IPS-NIHi7 (cell line): ENCODE data around the gene FZR1.
"Not testable (repeated sequence)": the region's sequence is repeated elsewhere in the genome, so short reads cannot be mapped to it uniquely, and the experiment has no call there.

ENCODE experiments used
- DNase-seq: peaks from one replicate; pipeline ENCODE4 v3.0.0; 2012; ENCODE audit warnings: mixed read lengths; ENCODE audit errors: extremely low spot score

Gene FZR1

GRCh38 chr19:3514930-3515329, 8.8 kb downstream of the FZR1 start:
- no peak for DNase-seq

- DNase-seq, result no peak
Observed at GRCh38 chr19:3515891-3516422, 9.8 kb downstream of the FZR1 start.

- DNase-seq, result no peak
Observed at GRCh38 chr19:3516675-3517207, 10.6 kb downstream of the FZR1 start.

DNA sequence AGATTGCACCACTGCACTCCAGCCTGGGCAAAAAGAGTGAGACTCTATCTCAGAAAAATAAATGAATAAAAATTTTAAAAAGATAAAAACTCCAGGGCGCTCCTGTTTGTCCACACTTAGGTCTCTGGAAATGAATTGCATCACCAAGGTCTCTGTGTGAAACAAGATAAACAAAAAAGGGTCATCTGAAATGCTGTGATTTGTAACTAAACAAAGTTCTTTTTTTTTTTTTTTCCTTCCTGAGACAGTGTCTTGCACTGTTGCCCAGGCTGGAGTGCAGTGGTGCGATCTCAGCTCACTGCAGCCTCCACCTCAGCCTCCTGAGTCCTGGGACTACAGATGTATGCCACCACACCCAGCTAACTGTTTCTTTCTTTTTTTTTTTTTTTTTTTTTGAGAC, 11.5 kb downstream of the FZR1 start:
- DNase-seq, result no peak

DNA sequence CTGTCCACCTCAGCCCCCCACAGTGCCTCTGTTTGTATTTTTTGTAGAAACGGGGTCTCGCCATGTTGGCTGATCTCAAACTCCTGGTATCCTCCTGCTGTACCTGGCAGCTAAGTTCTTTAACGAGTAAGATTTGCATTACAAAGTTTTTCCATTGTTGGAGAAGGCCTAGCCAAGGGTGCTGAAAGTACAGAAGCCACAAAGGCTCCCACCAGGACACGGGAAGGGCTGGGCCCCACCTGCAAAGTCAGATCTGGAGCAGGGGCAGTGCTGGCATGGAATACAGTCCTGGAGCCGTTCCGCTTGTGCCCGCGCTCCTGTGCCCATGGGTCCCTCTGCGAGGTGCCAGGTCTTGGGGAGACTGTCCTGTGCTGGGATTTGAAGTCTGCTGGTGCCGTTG, 12.1 kb downstream of the FZR1 start:
- DNase-seq, result peak; percentile 67

DNA sequence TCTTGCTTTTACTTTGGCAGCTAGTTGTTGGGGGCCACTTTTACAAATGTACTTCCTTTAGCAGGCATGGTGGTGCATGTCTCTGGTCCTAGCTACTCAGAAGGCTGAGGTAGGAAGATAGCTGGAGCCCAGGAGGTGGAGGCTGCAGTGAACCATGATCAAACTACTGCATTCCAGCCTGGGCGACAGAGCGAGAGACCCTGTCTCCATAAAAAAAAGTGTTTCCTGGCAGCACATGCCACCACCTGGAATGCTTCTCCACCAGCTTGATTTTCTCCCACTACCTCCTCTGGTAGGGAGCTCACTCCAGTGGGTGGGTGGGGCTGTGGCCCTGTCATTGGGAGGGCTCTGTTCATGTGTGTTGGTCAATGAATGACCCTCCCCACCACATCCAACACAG, 12.5 kb downstream of the FZR1 start:
- DNase-seq, result no peak

GRCh38 chr19:3519126-3519525, 13.0 kb downstream of the FZR1 start:
- no peak for DNase-seq

GRCh38 chr19:3520166-3521103, 14.3 kb downstream of the FZR1 start:
- no peak for DNase-seq

DNA sequence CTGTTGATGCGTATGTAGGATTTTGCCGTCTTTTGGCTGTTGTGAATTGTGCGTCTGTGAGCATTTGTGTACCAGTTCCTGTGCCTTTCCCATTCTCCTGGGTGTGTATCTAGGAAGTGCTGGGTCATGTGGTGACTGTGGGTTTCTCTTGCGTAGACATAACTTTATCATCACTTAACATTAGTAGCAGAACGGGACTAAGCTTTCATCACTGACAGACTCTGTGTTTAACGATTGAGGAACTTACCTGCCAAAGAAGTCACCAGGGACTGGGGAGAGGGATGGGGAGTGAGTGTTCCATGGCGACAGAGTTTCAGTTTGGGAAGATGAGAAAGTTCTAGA, 15.0 kb downstream of the FZR1 start:
- DNase-seq, result no peak

DNA sequence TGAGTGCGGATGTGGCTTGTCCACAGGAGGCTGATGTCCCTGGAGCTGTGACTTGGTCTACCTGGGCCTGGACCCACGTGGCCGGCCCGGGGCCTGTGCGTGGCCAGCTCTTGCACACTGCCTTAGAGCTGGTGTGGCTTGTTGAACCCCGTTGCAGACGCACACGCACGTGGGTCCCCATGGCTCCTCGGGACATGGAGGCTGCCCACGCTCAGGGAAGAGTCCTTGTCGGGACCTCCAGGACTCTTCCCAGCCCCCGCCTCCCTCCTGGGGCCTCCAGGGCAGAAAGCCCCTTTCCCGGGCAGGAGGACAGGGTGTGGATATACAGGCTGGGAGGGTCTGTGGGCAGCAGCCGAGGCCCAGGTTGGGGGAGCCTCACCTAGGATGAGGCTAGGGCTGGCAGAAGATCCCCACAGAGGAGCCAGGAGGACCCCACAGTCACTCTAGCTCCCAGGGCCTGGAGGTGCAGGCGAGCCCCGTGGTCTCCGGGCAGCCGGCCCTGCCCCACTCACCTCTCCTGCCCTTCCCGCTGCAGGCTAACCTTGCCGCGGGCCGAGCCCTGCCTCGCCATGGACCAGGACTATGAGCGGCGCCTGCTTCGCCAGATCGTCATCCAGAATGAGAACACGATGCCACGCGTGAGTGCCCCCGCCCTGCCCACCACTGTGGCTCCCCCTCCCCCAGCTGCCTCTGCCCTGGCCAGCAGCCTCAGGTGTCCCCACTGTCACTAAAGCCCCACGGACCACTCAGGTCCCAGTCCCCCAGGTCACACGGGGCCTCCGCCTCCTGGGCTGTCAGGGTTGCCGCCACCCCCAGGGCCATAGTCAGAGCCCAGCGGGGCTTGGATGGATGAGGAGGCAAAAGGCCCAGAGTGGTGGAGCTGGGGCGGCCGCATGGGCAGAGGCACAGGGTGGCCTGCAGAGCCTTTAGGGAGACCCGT, 16.6 kb downstream of the FZR1 start:
- no peak for DNase-seq

GRCh38 chr19:3523361-3524077, 17.4 kb downstream of the FZR1 start:
- no peak for DNase-seq

- no peak for DNase-seq
Observed at GRCh38 chr19:3524078-3524842, 18.1 kb downstream of the FZR1 start.

GRCh38 chr19:3524904-3525451, 18.9 kb downstream of the FZR1 start:
- DNase-seq, result no peak

GRCh38 chr19:3526507-3527237, 20.6 kb downstream of the FZR1 start:
- no peak for DNase-seq

- no peak for DNase-seq
Observed at GRCh38 chr19:3527238-3527910, 21.3 kb downstream of the FZR1 start.

- DNase-seq, result no peak
Observed at GRCh38 chr19:3528080-3528479, 22.0 kb downstream of the FZR1 start.

DNA sequence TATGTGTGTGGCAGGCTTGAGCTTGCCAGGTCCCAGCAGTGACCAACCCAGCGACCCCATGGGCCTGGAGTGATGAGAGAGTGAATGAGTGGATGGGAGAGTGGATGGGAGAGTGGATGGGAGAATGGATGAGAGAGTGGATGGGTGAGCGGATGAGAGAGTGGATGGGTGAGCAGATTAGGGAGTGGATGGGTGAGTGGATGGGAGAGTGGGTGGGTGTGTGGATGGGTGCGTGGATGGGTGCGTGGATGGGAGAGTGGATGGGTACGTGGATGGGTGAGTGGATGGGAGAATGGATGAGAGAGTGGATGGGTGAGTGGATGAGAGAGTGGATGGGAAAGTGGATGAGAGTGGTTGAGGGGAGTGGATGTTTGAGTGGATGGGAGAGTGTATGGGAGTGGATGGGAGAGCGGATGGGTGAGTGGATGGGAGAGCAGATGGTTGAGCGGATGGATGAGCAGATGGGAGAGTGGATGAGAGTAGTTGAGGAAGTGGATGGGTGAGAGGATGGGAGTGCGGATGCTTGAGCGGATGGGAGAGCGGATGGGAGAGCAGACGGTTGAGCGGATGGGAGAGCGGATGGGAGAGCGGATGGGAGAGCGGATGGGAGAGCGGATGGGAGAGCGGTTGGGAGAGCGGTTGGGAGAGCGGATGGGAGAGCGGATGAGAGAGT, 22.6 kb downstream of the FZR1 start:
- DNase-seq, result no peak

DNA sequence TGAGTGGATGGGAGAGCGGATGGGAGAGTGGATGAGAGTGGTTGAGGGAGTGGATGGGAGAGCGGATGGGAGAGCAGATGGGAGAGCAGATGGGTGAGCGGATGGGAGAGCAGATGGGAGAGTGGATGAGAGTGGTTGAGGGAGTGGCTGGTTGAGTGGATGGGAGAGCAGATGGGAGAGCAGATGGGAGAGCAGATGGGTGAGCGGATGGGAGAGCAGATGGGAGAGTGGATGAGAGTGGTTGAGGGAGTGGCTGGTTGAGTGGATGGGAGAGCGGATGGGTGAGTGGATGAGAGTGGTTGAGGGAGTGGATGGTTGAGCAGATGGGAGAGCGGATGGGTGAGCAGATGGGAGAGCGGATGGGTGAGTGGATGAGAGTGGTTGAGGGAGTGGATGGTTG, 23.2 kb downstream of the FZR1 start:
- DNase-seq, result not testable (repeated sequence)

- DNase-seq, result no peak
Observed at GRCh38 chr19:3530389-3530788, 24.3 kb downstream of the FZR1 start.
